SK-N-SH (cell line): ENCODE data around the gene GJA3. TPM values are rescaled to one million over a fixed set of nuclear protein-coding genes. Genes with fewer than 3 reads are reported as not detected.

Experiments used
- CTCF ChIA-PET: fragments of 300-600, 350-600 bp; formaldehyde crosslinking; extraction: SDS; loops from one replicate; lab custom pipeline; 2021; lab: Yijun Ruan, JAX
- POLR2A ChIA-PET: fragments of 350-600 bp; sonication (Branson Sonifier 250); formaldehyde crosslinking; extraction: SDS; loops from one replicate; lab custom pipeline; 2020; ENCODE audit warnings: antibody characterized with exemption, inconsistent platforms; lab: Yijun Ruan, JAX
- DNase-seq: peaks from one replicate; pipeline ENCODE4 v3.0.0; 2012
- H2AFZ ChIP-seq: fragments of 200-600 bp; sonication (generic); 2 replicates; pipeline ENCODE4 v1.8.1; 2016; ENCODE audit warnings: antibody characterized with exemption, mild to moderate bottlenecking, low read depth
- H3F3A ChIP-seq: fragments of 200-600 bp; sonication (generic); replicated peaks from 2 replicates; pipeline ENCODE3; 2016; ENCODE audit warnings: antibody characterized with exemption, mild to moderate bottlenecking; ENCODE audit not compliant: insufficient read depth
- H3K27ac ChIP-seq, 2 experiments: fragments of 200-500 bp in 1 of 2; fragments of 200-600 bp in 1 of 2; sonication (Bioruptor generic) in 1 of 2; sonication (generic), shearing (Covaris generic) in 1 of 2; 2 replicates each; pipeline versions ENCODE4 v1.5.1 to v1.6.1; 2014 to 2016; ENCODE audit warnings: low read depth in 2 of 2, inconsistent platforms in 1 of 2, low read length in 1 of 2, mild to moderate bottlenecking in 1 of 2, mixed read lengths in 1 of 2
- H3K27me3 ChIP-seq: fragments of 200-600 bp; sonication (generic), shearing (Covaris generic); 2 replicates; pipeline ENCODE4 v1.6.1; 2016; ENCODE audit warnings: mixed run types; ENCODE audit not compliant: insufficient read depth
- H3K36me3 ChIP-seq, 2 experiments: fragments of 200-500 bp in 1 of 2; fragments of 200-600 bp in 1 of 2; sonication (Bioruptor generic) in 1 of 2; sonication (generic) in 1 of 2; replicated peaks in 1 of 2; 2 replicates each; pipeline versions ENCODE3 to v1.5.1; 2014 to 2016; ENCODE audit warnings: low read length in 1 of 2, mild to moderate bottlenecking in 1 of 2; ENCODE audit not compliant: insufficient read depth in 2 of 2, control insufficient read depth in 1 of 2
- H3K4me1 ChIP-seq, 2 experiments: fragments of 200-500 bp in 1 of 2; fragments of 200-600 bp in 1 of 2; sonication (Bioruptor generic) in 1 of 2; sonication (generic), shearing (Covaris generic) in 1 of 2; 2 replicates each; pipeline versions ENCODE4 v1.5.1 to v1.6.1; 2014 to 2016; ENCODE audit warnings: low read depth in 1 of 2, low read length in 1 of 2, mixed run types in 1 of 2; ENCODE audit not compliant: insufficient read depth in 2 of 2, control insufficient read depth in 1 of 2
- H3K4me2 ChIP-seq: fragments of 200-600 bp; sonication (generic), shearing (Covaris generic); 2 replicates; pipeline ENCODE4 v1.6.1; 2017; ENCODE audit warnings: mixed run types
- H3K4me3 ChIP-seq, 2 experiments: fragments of 200-500 bp in 1 of 2; fragments of 200-600 bp in 1 of 2; sonication (Bioruptor generic) in 1 of 2; sonication (generic), shearing (Covaris generic) in 1 of 2; 2 replicates each; pipeline versions ENCODE4 v1.5.1 to v1.8.1; 2014 to 2016; ENCODE audit warnings: low read depth in 2 of 2, inconsistent platforms in 1 of 2, low read length in 1 of 2, mild to moderate bottlenecking in 1 of 2, mixed read lengths in 1 of 2, moderate library complexity in 1 of 2
- H3K79me2 ChIP-seq: fragments of 200-600 bp; sonication (generic); 2 replicates; pipeline ENCODE4 v1.8.1; 2017; ENCODE audit warnings: mild to moderate bottlenecking; ENCODE audit not compliant: insufficient read depth
- H3K9ac ChIP-seq: fragments of 200-600 bp; sonication (generic); 2 replicates; pipeline ENCODE4 v1.6.1; 2017; ENCODE audit warnings: mixed run types
- H3K9me2 ChIP-seq: fragments of 200-600 bp; sonication (generic); 2 replicates; pipeline ENCODE4 v1.6.1; 2017; ENCODE audit warnings: mixed run types
- H3K9me3 ChIP-seq: fragments of 200-600 bp; sonication (generic); 2 replicates; pipeline ENCODE4 v1.6.1; 2017; ENCODE audit warnings: mixed run types, mild to moderate bottlenecking, moderate library complexity
- H4K20me1 ChIP-seq: fragments of 200-600 bp; sonication (generic); 2 replicates; pipeline ENCODE4 v1.6.1; 2017; ENCODE audit warnings: mild to moderate bottlenecking, mixed run types; ENCODE audit not compliant: insufficient read depth
- CTCF ChIP-seq: fragments of 200-600 bp; sonication (generic); IDR thresholded peaks from 2 replicates; pipeline ENCODE4 v1.6.1; 2017; ENCODE audit warnings: antibody characterized with exemption, mild to moderate bottlenecking, moderate library complexity
- ELF1 ChIP-seq: IDR thresholded peaks from 2 replicates; pipeline ENCODE4 v1.4.0; 2012
- EP300 ChIP-seq, 2 experiments: IDR thresholded peaks; 2 replicates each; pipeline versions ENCODE4 v1.4.0 to v1.6.1; 2012; ENCODE audit warnings: borderline replicate concordance in 1 of 2, low read depth in 1 of 2, low read length in 1 of 2
- MEF2A ChIP-seq: IDR thresholded peaks from 2 replicates; pipeline ENCODE4 v1.4.0; 2012; ENCODE audit warnings: low read depth, borderline replicate concordance
- RCOR1 ChIP-seq: fragments of 150-350 bp; IDR thresholded peaks from 2 replicates; pipeline ENCODE4 v1.6.1; 2017; ENCODE audit warnings: antibody characterized with exemption, low read length
- REST ChIP-seq: IDR thresholded peaks from 2 replicates; pipeline ENCODE4 v1.6.1; 2012; ENCODE audit warnings: mild to moderate bottlenecking, low read depth, low read length, moderate library complexity
- RFX5 ChIP-seq: IDR thresholded peaks from 2 replicates; pipeline ENCODE4 v1.6.1; 2012; ENCODE audit warnings: mild to moderate bottlenecking, improper control_type of control experiment, low read length
- TAF1 ChIP-seq: IDR thresholded peaks from 2 replicates; pipeline ENCODE4 v1.6.1; 2012; ENCODE audit warnings: low read depth, mild to moderate bottlenecking, low read length, moderate library complexity, borderline replicate concordance
- WGBS: methylation state at CpG from one replicate; pipeline ENCODE4 v1.1.6; 2017; ENCODE audit warnings: low lambda C conversion rate; 5-methylcytosine and 5-hydroxymethylcytosine counted together
- polyA plus RNA-seq, 3 experiments: library from polyadenylated mRNA; depleted of rRNA; stranded (reverse); fragments of >200 nt; gene quantifications; 2 replicates each; pipeline ENCODE4 v1.2.3, GENCODE V29; 2012

Gene GJA3
- polyA plus RNA-seq, 1 of the 3 experiments (the other 2 are of a cell fraction): not detected

- Histone ChIP-seq H3K4me2 (no peak overlapping the region), H4K20me1 (0 out of 2 replicates have a peak, but pooled peaks cover 3% of the 10 kb centered on the region), H3K4me1 (peaks cover 4 to 9% of the 10 kb centered on the region in 2 experiments; a peak in 1 of 4 replicates), H3K79me2 (no peaks in the 10 kb centered on the region), H3K4me3 (no peak overlapping the region), H2AFZ (no peak overlapping the region), H3K27ac (no peak overlapping the region), H3K9me3 (no peaks in the 10 kb centered on the region), H3K9me2 (no peaks in the 10 kb centered on the region), H3K27me3 (peaks cover 76% of the 10 kb centered on the region), H3K9ac (no peak overlapping the region), H3K36me3 (no peaks in the 10 kb centered on the region), H3F3A (peaks cover 9% of the 10 kb centered on the region)
- ChIA-PET CTCF (interaction anchor here (0.6 to 10.1 kb wide), 5 partner anchors 8 to 904 kb away, joined by 3 to 89 read pairs (median 3); no protein-coding TSS in a partner anchor), POLR2A (no interaction called here)
- TF ChIP-seq CTCF (peak; percentile 44), EP300 (IDR thresholded peaks at IDR 0.05; ENCODE audit: borderline replicate concordance in 1 of 2, low read depth in 1 of 2, low read length in 1 of 2) (no peak)
- WGBS: 29% methylated on average over 25 of the region's 28 CpGs
- DNase-seq: peak; percentile 41
Observed at GRCh38 chr13:20188667-20189553, 28.1 kb upstream of the GJA3 start.

- H3K4me1 ChIP-seq: peaks cover 0 to under 1% of the 10 kb centered on the region in 2 experiments; a peak in 1 of 4 replicates
- H4K20me1 ChIP-seq: no peaks in the 10 kb centered on the region
- H3K79me2 ChIP-seq: no peaks in the 10 kb centered on the region
- no peak overlapping the region for H2AFZ ChIP-seq
- no peak for DNase-seq
- H3K9me2 ChIP-seq: no peaks in the 10 kb centered on the region
- TF ChIP-seq RCOR1: no peak
- TF ChIP-seq RFX5: no peak
- TF ChIP-seq TAF1: no peak
- no peak overlapping the region for H3K27ac ChIP-seq
- no peak overlapping the region for H3K9ac ChIP-seq
- H3K27me3 ChIP-seq: peaks cover 68% of the 10 kb centered on the region
- ChIA-PET CTCF (interaction anchor here (0.8 to 10.1 kb wide), 3 partner anchors 10 to 37 kb away, joined by 3 to 89 read pairs (median 5); no protein-coding TSS in a partner anchor), POLR2A (no interaction called here)
- no peaks in the 10 kb centered on the region for H3K9me3 ChIP-seq
- H3F3A ChIP-seq: peaks cover 9% of the 10 kb centered on the region
- H3K36me3 ChIP-seq: no peaks in the 10 kb centered on the region
- WGBS: 28% methylated on average over 6 of the region's 6 CpGs
- H3K4me3 ChIP-seq: no peak overlapping the region
- no peak overlapping the region for H3K4me2 ChIP-seq
Observed at GRCh38 chr13:20186771-20187170, 25.9 kb upstream of the GJA3 start.

- Histone ChIP-seq H3K9me3 (no peaks in the 10 kb centered on the region), H3K27me3 (peaks cover 65% of the 10 kb centered on the region), H2AFZ (no peak overlapping the region), H3K4me3 (no peak overlapping the region), H4K20me1 (no peaks in the 10 kb centered on the region), H3K9me2 (no peaks in the 10 kb centered on the region), H3F3A (no peaks in the 10 kb centered on the region), H3K36me3 (no peaks in the 10 kb centered on the region), H3K4me2 (no peak overlapping the region), H3K27ac (no peak overlapping the region), H3K79me2 (no peaks in the 10 kb centered on the region), H3K9ac (no peak overlapping the region), H3K4me1 (no peaks in the 10 kb centered on the region)
- CTCF ChIA-PET: interaction anchor here (0.8 to 10.1 kb wide), 3 partner anchors 11 to 20 kb away, joined by 3 to 89 read pairs (median 5); no protein-coding TSS in a partner anchor
- 7% methylated on average over 12 of the region's 12 CpGs for WGBS
- POLR2A ChIA-PET: no interaction called here
- no peak for TF ChIP-seq ELF1
- TF ChIP-seq MEF2A: no peak
- TF ChIP-seq REST: no peak
- no peak for DNase-seq
Observed at GRCh38 chr13:20185366-20186056, 24.7 kb upstream of the GJA3 start.
